CD4-positive, alpha-beta T cell treated with Interleukin-15 for 1 hour (primary cell): ENCODE data around the gene KNL1.
"Not testable (repeated sequence)": the region's sequence is repeated elsewhere in the genome, so short reads cannot be mapped to it uniquely, and the experiment has no call there.

Source experiments
- DNase-seq: peaks from one replicate; pipeline ENCODE4 v3.0.0-alpha.2; 2020

Gene KNL1

GRCh38 chr15:40680959-40681358 lies 86.9 kb downstream of the KNL1 start:
- not testable (repeated sequence) for DNase-seq

- no peak for DNase-seq
Measured at GRCh38 chr15:40684381-40684780, 90.3 kb downstream of the KNL1 start.

- DNase-seq, result no peak
Measured at GRCh38 chr15:40685376-40685775, 91.3 kb downstream of the KNL1 start.

- DNase-seq, result no peak
Measured at GRCh38 chr15:40688932-40689799, 95.1 kb downstream of the KNL1 start.

GRCh38 chr15:40691737-40692136 lies 97.7 kb downstream of the KNL1 start:
- no peak for DNase-seq

GRCh38 chr15:40693904-40694687 lies 100.0 kb downstream of the KNL1 start:
- no peak for DNase-seq

- peak; percentile 93 for DNase-seq
Measured at GRCh38 chr15:40694688-40695468, 100.8 kb downstream of the KNL1 start, which contains the start of gene RAD51. Gene RAD51 (plus strand): TSS chr15:40695174. CDS start chr15:40698759, 3,585 bp downstream.

GRCh38 chr15:40695469-40695890 lies 101.4 kb downstream of the KNL1 start:
- DNase-seq, result no peak

GRCh38 chr15:40696228-40696627 lies 102.2 kb downstream of the KNL1 start:
- no peak for DNase-seq

- no peak for DNase-seq
Measured at GRCh38 chr15:40697916-40698315, 103.9 kb downstream of the KNL1 start.

- no peak for DNase-seq
Measured at GRCh38 chr15:40702077-40702476, 108.0 kb downstream of the KNL1 start.

- no peak for DNase-seq
Measured at GRCh38 chr15:40706121-40706520, 112.1 kb downstream of the KNL1 start.
